LNCaP clone FGC (cell line): ENCODE data around the gene COPS6.

Experiments
- DNase-seq: peaks from one replicate; pipeline ENCODE4 v3.0.0-alpha.2; 2011; ENCODE audit warnings: low read depth
- H3K4me3 ChIP-seq: 2 replicates; pipeline ENCODE4 v1.5.1; 2011; ENCODE audit warnings: mild to moderate bottlenecking, low read depth, low read length, control low read depth
- TF ChIP-seq, protein P1 (sequence below): IDR thresholded peaks from 2 replicates; pipeline ENCODE4 v1.5.1; 2012; ENCODE audit warnings: mild to moderate bottlenecking; ENCODE audit not compliant: control insufficient read depth, insufficient read depth; ENCODE audit errors: extremely low read depth

The COPS6 gene

DNA sequence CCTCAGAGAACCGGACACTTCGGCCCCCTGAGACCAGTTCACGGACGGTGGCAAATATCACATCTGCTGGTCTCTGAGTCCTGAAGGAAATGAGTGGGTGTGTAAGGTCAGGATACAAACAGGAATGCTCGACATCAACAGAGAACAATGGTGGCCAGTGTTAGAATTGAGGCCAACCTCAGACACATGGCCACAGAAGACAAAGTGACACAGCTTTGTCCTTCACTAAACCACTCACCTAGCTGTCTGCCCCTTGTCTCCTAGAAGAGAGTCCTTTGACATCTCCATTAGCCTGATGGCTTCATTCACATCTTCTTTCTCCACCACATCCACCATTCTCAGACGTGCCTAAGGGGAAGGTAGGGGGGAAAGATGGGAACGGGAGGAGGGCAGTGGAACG is 4.3 kb downstream of the COPS6 start:
- TF ChIP-seq, protein P1, sequence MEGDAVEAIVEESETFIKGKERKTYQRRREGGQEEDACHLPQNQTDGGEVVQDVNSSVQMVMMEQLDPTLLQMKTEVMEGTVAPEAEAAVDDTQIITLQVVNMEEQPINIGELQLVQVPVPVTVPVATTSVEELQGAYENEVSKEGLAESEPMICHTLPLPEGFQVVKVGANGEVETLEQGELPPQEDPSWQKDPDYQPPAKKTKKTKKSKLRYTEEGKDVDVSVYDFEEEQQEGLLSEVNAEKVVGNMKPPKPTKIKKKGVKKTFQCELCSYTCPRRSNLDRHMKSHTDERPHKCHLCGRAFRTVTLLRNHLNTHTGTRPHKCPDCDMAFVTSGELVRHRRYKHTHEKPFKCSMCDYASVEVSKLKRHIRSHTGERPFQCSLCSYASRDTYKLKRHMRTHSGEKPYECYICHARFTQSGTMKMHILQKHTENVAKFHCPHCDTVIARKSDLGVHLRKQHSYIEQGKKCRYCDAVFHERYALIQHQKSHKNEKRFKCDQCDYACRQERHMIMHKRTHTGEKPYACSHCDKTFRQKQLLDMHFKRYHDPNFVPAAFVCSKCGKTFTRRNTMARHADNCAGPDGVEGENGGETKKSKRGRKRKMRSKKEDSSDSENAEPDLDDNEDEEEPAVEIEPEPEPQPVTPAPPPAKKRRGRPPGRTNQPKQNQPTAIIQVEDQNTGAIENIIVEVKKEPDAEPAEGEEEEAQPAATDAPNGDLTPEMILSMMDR = no peak
- DNase-seq = no peak

DNA sequence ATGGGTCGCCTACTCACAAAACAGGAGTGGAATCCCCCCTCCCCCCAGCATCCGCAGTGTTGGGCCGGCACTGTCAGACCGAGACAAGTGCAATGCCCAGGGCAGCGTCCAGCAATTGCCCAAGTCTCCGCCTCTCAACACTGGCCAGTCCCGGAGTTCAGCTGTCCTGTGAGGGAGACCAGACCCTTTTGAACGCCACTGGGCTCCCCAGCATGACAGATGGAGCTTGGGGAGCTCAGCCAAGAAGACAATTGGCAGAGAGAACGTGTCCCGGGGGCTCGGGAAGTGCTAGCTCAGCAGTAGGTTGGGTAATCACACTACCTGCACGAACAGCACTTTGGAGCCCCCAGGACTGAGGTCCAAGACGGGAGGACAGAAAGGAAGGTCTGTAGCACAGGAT is 4.7 kb downstream of the COPS6 start:
- no peak overlapping the region for H3K4me3 ChIP-seq
- TF ChIP-seq, protein P1 = no peak
- DNase-seq = no peak

More for the DNA sequence above, 4.3 kb downstream of the COPS6 start:
- H3K4me3 ChIP-seq = no peak overlapping the region

DNA sequence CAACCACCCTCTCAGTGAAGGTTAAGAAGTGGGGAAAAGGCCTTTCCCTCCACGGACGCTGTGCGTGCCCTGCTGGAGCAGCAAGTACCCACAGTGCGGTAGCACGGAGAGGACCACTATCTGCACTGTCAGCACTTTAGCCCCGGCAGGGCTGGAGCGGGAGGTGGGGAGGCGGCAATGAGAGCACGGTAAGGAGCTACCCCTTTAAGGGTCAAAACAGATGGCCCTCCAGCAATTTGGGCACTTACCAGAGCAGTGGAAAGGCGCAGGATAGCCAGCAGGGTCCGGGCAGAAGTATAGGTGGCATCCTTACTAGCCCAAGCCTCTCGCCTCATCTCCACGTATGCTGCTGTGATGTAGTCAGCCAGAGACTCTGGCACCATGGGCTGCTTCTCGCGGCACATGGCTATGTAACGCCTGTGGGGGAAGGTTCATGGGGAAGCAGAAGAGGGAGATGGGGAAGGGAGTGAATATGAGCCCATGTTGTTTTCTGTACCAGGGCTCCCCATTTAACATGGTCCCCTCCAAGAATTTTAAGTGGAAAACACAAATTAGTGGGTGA is 5.2 kb downstream of the COPS6 start:
- no peak overlapping the region for H3K4me3 ChIP-seq
- no peak for DNase-seq

DNA sequence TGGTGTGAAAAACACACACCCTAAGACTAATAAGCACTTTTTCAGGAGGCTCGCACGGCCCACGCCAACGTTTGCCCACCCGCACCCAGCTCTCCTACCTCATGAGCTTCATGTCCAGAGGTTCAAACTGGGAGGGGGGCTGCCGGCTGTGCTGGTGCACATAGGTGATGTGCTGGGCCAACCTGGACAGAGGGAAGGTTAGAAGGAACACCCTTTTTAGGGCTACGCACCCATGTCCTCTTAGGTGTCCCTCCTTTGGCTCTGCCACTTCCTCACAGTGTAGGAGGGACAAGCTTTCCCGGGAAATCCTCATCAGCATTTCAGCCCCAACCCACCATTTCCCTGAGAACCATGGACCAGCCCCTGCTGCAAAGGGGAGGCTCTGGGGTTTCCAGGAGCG is 6.5 kb downstream of the COPS6 start:
- TF ChIP-seq, protein P1 = no peak
- H3K4me3 ChIP-seq = no peak overlapping the region

More for the DNA sequence above, 5.2 kb downstream of the COPS6 start:
- TF ChIP-seq, protein P1 = no peak

DNA sequence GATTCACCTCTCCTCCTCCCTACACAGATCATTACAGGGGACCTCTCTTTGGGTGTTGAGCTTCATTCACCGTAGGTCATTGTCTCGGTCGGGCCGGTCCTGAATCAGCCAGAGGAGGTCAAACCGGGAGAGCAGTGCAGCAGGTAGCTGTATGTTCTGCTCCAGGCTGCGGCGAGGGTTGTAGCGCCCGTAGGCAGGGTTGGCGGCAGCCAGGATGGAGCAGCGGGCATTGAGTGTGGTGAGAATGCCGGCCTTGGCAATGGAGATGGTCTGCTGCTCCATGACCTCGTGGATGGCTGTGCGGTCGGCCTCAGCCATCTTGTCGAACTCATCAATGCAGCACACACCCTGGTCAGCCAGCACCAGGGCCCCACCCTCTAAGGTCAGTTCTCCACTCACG is 6.9 kb downstream of the COPS6 start:
- TF ChIP-seq, protein P1 = no peak
- no peak overlapping the region for H3K4me3 ChIP-seq
- no peak for DNase-seq

More for the DNA sequence above, 6.5 kb downstream of the COPS6 start:
- no peak for DNase-seq

DNA sequence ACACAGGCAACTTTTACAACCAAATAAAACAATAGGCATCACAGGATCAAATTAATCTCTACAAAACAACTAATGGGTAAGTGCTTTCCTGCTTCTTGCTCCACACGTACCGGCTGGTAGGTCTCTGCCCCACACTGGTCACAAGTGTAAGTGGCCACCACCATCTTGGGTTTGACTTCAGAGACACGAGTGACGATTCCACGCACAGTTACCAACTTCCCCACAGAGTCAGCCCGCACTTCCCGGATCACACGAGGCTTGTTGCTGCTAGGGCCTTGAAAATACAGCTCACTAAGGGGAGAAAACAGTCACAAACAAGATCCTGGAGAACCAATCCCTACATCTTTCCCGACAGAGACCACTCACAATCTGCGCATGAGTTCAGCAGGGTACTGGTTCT is 10.1 kb downstream of the COPS6 start:
- DNase-seq = no peak
- H3K4me3 ChIP-seq = peak overlapping the region; percentile 64; the same call in 1 of the 2 replicates
- TF ChIP-seq, protein P1 = no peak

DNA sequence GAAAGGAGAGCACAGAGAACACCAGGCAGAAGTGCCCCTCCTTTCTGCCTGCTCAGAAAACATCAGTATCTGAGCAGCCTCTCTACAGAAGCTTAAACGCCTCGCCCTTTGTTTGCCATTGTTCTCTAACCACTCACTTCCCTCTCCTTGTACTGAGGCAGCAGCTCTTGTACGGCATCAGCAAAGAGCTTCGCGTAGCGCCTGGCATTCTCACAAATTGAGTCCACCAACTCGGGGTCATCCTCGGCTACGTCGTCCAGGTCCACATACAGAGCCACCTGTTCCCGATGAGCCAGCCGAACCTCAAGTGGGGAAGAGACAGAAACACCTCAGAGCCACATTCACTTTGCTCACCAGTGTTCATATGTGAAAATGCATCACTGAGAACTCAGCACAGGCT is 10.7 kb downstream of the COPS6 start:
- TF ChIP-seq, protein P1 = no peak
- no peak for DNase-seq
- peak overlapping the region; percentile 64 for H3K4me3 ChIP-seq
